Thyroid gland (tissue), 4 donors: ENCODE measurements around the gene MPV17L.

Experiments used
- POLR2A ChIP-seq, 2 donors: fragments of 450-650 bp; IDR thresholded peaks; one replicate each; pipeline ENCODE4 v1.6.1; 2017; ENCODE audit warnings: antibody characterized with exemption in 2 of 2, mild to moderate bottlenecking in 2 of 2, moderate library complexity in 1 of 2
- TF ChIP-seq, protein P1 (sequence below), 6 experiments: fragments of 200-600 bp in 3 of 6; fragments of 450-650 bp in 3 of 6; sonication (generic) in 3 of 6; IDR thresholded peaks; one replicate each; pipeline ENCODE4 v1.5.1; 2016 to 2019; ENCODE audit warnings: antibody characterized with exemption in 6 of 6, mild to moderate bottlenecking in 2 of 6, inconsistent platforms in 1 of 6, moderate library complexity in 1 of 6

DNA sequence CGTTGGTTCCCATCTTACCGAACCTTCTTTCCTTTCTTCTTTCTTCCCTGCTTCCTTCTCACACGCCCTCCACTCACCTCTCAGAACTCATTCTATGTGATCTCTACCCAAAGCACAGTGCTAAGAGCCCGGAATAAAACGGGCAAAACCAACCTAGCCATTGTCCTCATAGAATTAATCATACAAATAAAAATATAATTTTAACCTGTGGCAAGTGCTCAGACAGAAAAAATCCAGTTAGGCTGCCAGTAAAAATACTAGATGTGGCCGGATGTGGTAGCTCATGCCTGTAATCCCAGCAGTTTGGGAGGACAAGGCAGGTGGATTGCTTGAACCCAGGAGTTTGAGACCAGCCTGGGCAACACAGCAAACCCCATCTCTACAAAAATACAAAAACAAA is 65.8 kb downstream of the MPV17L start:
- no peak for TF ChIP-seq POLR2A (IDR thresholded peaks at IDR 0.05)
- TF ChIP-seq, protein P1, sequence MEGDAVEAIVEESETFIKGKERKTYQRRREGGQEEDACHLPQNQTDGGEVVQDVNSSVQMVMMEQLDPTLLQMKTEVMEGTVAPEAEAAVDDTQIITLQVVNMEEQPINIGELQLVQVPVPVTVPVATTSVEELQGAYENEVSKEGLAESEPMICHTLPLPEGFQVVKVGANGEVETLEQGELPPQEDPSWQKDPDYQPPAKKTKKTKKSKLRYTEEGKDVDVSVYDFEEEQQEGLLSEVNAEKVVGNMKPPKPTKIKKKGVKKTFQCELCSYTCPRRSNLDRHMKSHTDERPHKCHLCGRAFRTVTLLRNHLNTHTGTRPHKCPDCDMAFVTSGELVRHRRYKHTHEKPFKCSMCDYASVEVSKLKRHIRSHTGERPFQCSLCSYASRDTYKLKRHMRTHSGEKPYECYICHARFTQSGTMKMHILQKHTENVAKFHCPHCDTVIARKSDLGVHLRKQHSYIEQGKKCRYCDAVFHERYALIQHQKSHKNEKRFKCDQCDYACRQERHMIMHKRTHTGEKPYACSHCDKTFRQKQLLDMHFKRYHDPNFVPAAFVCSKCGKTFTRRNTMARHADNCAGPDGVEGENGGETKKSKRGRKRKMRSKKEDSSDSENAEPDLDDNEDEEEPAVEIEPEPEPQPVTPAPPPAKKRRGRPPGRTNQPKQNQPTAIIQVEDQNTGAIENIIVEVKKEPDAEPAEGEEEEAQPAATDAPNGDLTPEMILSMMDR (IDR thresholded peaks at IDR 0.05) = no peak
